IPS DF 6.9 (cell line): ENCODE data around the gene POU2F3.
A peak's percentile ranks its signal among the peaks of the same experiment; 100 is the strongest.

Experiments
- DNase-seq: peaks from one replicate; pipeline ENCODE4 v3.0.0-alpha.2; 2013; ENCODE audit warnings: low read depth, low spot score
- H3K27ac ChIP-seq: one replicate; pipeline ENCODE4 v1.5.1; 2013; ENCODE audit warnings: low read length, control low read depth
- H3K27me3 ChIP-seq: 2 replicates; pipeline ENCODE4 v1.6.1; 2013; ENCODE audit warnings: mild to moderate bottlenecking, low read length; ENCODE audit not compliant: control insufficient read depth, insufficient read depth
- H3K36me3 ChIP-seq: 2 replicates; pipeline ENCODE4 v1.6.1; 2013; ENCODE audit warnings: low read length; ENCODE audit not compliant: control insufficient read depth, insufficient read depth
- H3K4me1 ChIP-seq: 2 replicates; pipeline ENCODE4 v1.6.1; 2013; ENCODE audit warnings: low read length; ENCODE audit not compliant: control insufficient read depth, insufficient read depth
- H3K4me3 ChIP-seq: 2 replicates; pipeline ENCODE4 v1.5.1; 2013; ENCODE audit warnings: mild to moderate bottlenecking, low read length
- H3K9me3 ChIP-seq: 2 replicates; pipeline ENCODE4 v1.6.1; 2013; ENCODE audit warnings: low read length, inconsistent platforms; ENCODE audit not compliant: control insufficient read depth, insufficient read depth
- WGBS: extraction: QIAGEN DNeasy Blood & Tissue Kit; methylation state at CpG from one replicate; pipeline ENCODE4 v1.1.7; 2013; ENCODE audit warnings: mixed read lengths, missing lambda C conversion rate; ENCODE audit not compliant: insufficient read length, insufficient coverage; 5-methylcytosine and 5-hydroxymethylcytosine counted together

The POU2F3 gene

GRCh38 chr11:120254788-120255518 lies 15.0 kb downstream of the POU2F3 start:
- Histone ChIP-seq H3K36me3 (no peaks in the 10 kb centered on the region), H3K9me3 (no peaks in the 10 kb centered on the region), H3K4me1 (peaks cover 9% of the 10 kb centered on the region), H3K4me3 (peak overlapping the region; percentile 1; the same call in 1 of the 2 replicates), H3K27ac (no peak overlapping the region), H3K27me3 (no peaks in the 10 kb centered on the region)
- no CpG with 5 or more reads among the region's 13 CpGs for WGBS
- peak; percentile 72 for DNase-seq

- WGBS, result no CpG with 5 or more reads among the region's 9 CpGs
- Histone ChIP-seq H3K36me3 (no peaks in the 10 kb centered on the region), H3K27ac (no peak overlapping the region), H3K27me3 (no peaks in the 10 kb centered on the region), H3K9me3 (no peaks in the 10 kb centered on the region), H3K4me3 (no peak overlapping the region; the same call in 1 of the 2 replicates), H3K4me1 (peaks cover 12% of the 10 kb centered on the region)
- DNase-seq, result no peak
These were observed 15.6 kb downstream of the POU2F3 start for GRCh38 chr11:120255519-120255866.

GRCh38 chr11:120256178-120256577 lies 16.2 kb downstream of the POU2F3 start:
- Histone ChIP-seq H3K4me3 (no peak overlapping the region), H3K4me1 (peaks cover 12% of the 10 kb centered on the region), H3K36me3 (no peaks in the 10 kb centered on the region), H3K27ac (no peak overlapping the region), H3K27me3 (no peaks in the 10 kb centered on the region), H3K9me3 (no peaks in the 10 kb centered on the region)
- no peak for DNase-seq
- no CpG with 5 or more reads among the region's 4 CpGs for WGBS

GRCh38 chr11:120256779-120257178 lies 16.8 kb downstream of the POU2F3 start:
- DNase-seq, result no peak
- WGBS, result no CpG with 5 or more reads among the region's 2 CpGs
- Histone ChIP-seq H3K9me3 (no peaks in the 10 kb centered on the region), H3K4me3 (no peak overlapping the region), H3K27ac (no peak overlapping the region), H3K36me3 (no peaks in the 10 kb centered on the region), H3K4me1 (peaks cover 12% of the 10 kb centered on the region), H3K27me3 (no peaks in the 10 kb centered on the region)

GRCh38 chr11:120257346-120257745 lies 17.4 kb downstream of the POU2F3 start:
- H3K27ac ChIP-seq, result no peak overlapping the region
- no peaks in the 10 kb centered on the region for H3K9me3 ChIP-seq
- H3K36me3 ChIP-seq, result no peaks in the 10 kb centered on the region
- H3K27me3 ChIP-seq, result no peaks in the 10 kb centered on the region
- peaks cover 12% of the 10 kb centered on the region for H3K4me1 ChIP-seq
- WGBS, result no CpG with 5 or more reads among the region's 9 CpGs
- no peak for DNase-seq
- no peak overlapping the region for H3K4me3 ChIP-seq

- Histone ChIP-seq H3K27ac (no peak overlapping the region), H3K27me3 (no peaks in the 10 kb centered on the region), H3K4me3 (no peak overlapping the region), H3K36me3 (no peaks in the 10 kb centered on the region), H3K9me3 (no peaks in the 10 kb centered on the region), H3K4me1 (peaks cover 12% of the 10 kb centered on the region)
- WGBS, result no CpG with 5 or more reads among the region's 3 CpGs
- DNase-seq, result no peak
These were observed 18.7 kb downstream of the POU2F3 start for GRCh38 chr11:120258661-120259060.

GRCh38 chr11:120259241-120259640 lies 19.3 kb downstream of the POU2F3 start:
- Histone ChIP-seq H3K36me3 (no peaks in the 10 kb centered on the region), H3K4me3 (no peak overlapping the region), H3K27me3 (no peaks in the 10 kb centered on the region), H3K4me1 (peaks cover 12% of the 10 kb centered on the region), H3K27ac (no peak overlapping the region), H3K9me3 (no peaks in the 10 kb centered on the region)
- whole genome bisulfite sequencing, result no CpG with 5 or more reads among the region's 3 CpGs
- DNase-seq, result no peak

DNA sequence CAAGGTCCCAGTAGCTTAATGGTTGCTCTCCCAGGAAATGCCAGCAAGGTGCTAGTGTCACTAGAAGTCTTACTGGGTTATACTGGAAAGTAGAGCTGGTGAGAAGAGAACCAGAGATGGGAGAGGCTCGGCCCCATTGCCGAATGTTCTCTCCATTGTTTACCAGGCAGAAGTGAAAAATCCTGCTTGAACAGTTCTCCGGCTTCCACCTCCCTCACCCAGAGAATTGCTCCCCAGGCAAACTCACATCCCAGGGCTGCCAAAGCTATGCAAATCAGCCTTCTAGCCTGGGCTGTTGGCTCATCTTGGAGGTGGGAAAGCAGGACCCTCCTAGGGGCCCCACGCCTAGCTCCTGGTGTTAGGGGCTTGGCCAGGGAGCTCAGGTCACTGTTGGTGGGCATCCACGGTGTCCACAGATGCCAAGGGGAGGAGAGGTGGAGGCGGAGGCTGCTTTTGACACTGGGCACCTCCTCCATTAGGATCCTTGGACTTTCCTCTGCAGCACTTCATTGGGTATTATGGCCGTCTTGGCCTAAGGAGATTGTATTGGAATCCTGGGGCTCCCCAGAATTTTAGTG lies 20.1 kb downstream of the POU2F3 start:
- no peaks in the 10 kb centered on the region for H3K9me3 ChIP-seq

DNA sequence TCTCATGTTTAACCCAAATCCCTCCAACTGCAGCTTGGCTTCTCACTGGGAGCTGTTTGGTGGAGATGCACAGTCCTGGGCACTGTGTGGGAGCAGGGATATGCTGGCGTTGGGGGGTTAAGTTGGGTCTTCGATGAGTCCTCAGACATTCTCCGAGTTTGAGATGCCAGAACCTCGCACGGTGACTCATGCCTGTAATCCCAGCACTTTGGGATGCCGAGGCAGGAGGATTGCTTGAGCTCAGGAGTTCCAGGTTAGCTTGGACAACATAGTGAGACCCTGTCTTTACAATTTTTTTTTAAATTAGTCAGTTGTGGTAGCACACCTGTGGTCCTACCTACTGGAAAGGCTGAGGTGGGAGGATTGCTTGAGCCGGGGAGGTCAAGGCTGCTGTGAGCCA lies 20.7 kb downstream of the POU2F3 start:
- no CpG with 5 or more reads among the region's 7 CpGs for WGBS
- Histone ChIP-seq H3K9me3 (no peaks in the 10 kb centered on the region), H3K27me3 (no peaks in the 10 kb centered on the region), H3K4me1 (peaks cover 5% of the 10 kb centered on the region), H3K36me3 (no peaks in the 10 kb centered on the region), H3K4me3 (no peak overlapping the region), H3K27ac (no peak overlapping the region)
- DNase-seq, result no peak

More for the DNA sequence above, 20.1 kb downstream of the POU2F3 start:
- Histone ChIP-seq H3K36me3 (no peaks in the 10 kb centered on the region), H3K4me1 (peaks cover 6% of the 10 kb centered on the region), H3K27ac (no peak overlapping the region), H3K4me3 (no peak overlapping the region), H3K27me3 (no peaks in the 10 kb centered on the region)
- DNase-seq, result no peak
- WGBS, result no CpG with 5 or more reads among the region's 7 CpGs

- no peaks in the 10 kb centered on the region for H3K9me3 ChIP-seq
- no peak for DNase-seq
- H3K27ac ChIP-seq, result no peak overlapping the region
- H3K27me3 ChIP-seq, result no peaks in the 10 kb centered on the region
- H3K4me3 ChIP-seq, result no peak overlapping the region
- peaks cover 7% of the 10 kb centered on the region for H3K4me1 ChIP-seq
- H3K36me3 ChIP-seq, result no peaks in the 10 kb centered on the region
These were observed 21.4 kb downstream of the POU2F3 start for GRCh38 chr11:120261321-120261720.

- no peak for DNase-seq
- no peak overlapping the region for H3K27ac ChIP-seq
- no peaks in the 10 kb centered on the region for H3K9me3 ChIP-seq
- H3K27me3 ChIP-seq, result no peaks in the 10 kb centered on the region
- peaks cover 7% of the 10 kb centered on the region for H3K4me1 ChIP-seq
- WGBS, result 100% methylated on average over 2 of the region's 3 CpGs
- no peak overlapping the region for H3K4me3 ChIP-seq
- no peaks in the 10 kb centered on the region for H3K36me3 ChIP-seq
These were observed 22.0 kb downstream of the POU2F3 start for GRCh38 chr11:120261931-120262330.
